ENCODE data around the gene CRTC1. TPM values are rescaled to one million over a fixed set of nuclear protein-coding genes. Genes with fewer than 3 reads are reported as not detected.

The CRTC1 gene
- total and polyA plus RNA-seq, 2 of the 13 experiments (the other 11 are each of a cell fraction or from before 2014, with no cell fraction given), result 2.0 to 2.7 TPM

DNA sequence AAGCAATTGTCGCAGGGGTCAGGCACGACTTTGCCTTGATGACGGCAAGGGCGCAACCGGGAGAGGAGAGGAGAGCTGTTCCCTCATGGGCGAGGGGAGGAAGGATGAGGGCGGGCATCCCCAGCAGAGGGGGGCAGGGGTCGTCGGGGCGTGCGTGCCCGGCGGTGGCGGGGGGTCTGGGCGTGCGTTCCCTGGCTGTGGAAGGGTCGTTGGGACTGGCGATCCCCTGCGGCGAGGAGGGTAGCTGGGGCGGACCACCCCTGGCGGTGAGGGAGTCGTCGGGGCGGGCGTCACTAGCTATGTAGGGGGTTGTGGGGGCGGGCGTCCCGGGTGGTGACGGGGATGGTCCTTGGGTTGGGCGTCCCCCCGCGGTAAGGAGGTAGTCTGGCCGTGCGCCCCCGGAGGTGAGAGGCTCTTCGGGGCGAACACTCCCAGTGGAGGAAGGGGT, 106.0 kb downstream of the CRTC1 start:
- Histone ChIP-seq H3K4me1 (ENCODE audit: insufficient read depth, low read length) (peaks cover 28% of the 10 kb centered on the region; the same call in 1 of the 2 replicates), H4K20me1 (ENCODE audit: insufficient read depth, low read length) (no peaks in the 10 kb centered on the region), H3K27me3 (ENCODE audit: control insufficient read depth in 1 of 2, insufficient read depth in 2 of 2, low read length in 2 of 2) (peaks cover 11 to 72% of the 10 kb centered on the region in 2 experiments), H3K9ac (ENCODE audit: insufficient read depth, low read depth, low read length) (no peak overlapping the region), H3K4me3 (replicated peaks in 1 of 3; ENCODE audit: insufficient read depth in 1 of 3, low read depth in 2 of 3, low read length in 3 of 3) (peak overlapping the region in 1 of 3 experiments; percentile 16; a peak in 1 of 6 replicates), H3K36me3 (replicated peaks in 1 of 2; ENCODE audit: control insufficient read depth in 1 of 2, insufficient read depth in 2 of 2, low read length in 2 of 2) (no peaks in the 10 kb centered on the region), H2AFZ (ENCODE audit: low read length) (no peak overlapping the region), H3K79me2 (ENCODE audit: insufficient read depth, low read length) (no peaks in the 10 kb centered on the region), H3K4me2 (ENCODE audit: low read depth, low read length) (0 out of 2 replicates have a peak overlapping the region, but pooled peaks have one; percentile 7), H3K9me3 (ENCODE audit: low read length) (no peaks in the 10 kb centered on the region), H3K27ac (ENCODE audit: extremely low read length, insufficient read depth, low read length) (no peak overlapping the region)
- 49% methylated on average over 24 of the region's 38 CpGs for WGBS (ENCODE audit: low lambda C conversion rate)
- no TSS peak for BruUV-seq (replicated peaks)
- intact Hi-C loops (cut with micrococcal nuclease; ENCODE audit: unreplicated experiment) (no loop called here), in situ Hi-C loops (cut with HindIII; ENCODE audit: extremely low pct_ligation_motif_present, low pct_unique_long_range_greater_than_20kb) (loop anchor here (5.0 kb wide), 1 partner anchor 53 kb away; no protein-coding TSS in a partner anchor)
- ATAC-seq (no peak), DNase-seq (ENCODE audit: low spot score) (no peak), FAIRE-seq (no peak)
- POLR2A ChIA-PET, result no interaction called here
- CTCF ChIA-PET (ENCODE audit: low intra/inter-chr PET ratio, low total read pairs), result no interaction called here
- no peak for TF ChIP-seq CENPX (CRISPR knock-in tag; IDR thresholded peaks at IDR 0.05)
- no peak for TF ChIP-seq ZNF335 (CRISPR knock-in tag; IDR thresholded peaks at IDR 0.05)
- TF ChIP-seq, protein P1, sequence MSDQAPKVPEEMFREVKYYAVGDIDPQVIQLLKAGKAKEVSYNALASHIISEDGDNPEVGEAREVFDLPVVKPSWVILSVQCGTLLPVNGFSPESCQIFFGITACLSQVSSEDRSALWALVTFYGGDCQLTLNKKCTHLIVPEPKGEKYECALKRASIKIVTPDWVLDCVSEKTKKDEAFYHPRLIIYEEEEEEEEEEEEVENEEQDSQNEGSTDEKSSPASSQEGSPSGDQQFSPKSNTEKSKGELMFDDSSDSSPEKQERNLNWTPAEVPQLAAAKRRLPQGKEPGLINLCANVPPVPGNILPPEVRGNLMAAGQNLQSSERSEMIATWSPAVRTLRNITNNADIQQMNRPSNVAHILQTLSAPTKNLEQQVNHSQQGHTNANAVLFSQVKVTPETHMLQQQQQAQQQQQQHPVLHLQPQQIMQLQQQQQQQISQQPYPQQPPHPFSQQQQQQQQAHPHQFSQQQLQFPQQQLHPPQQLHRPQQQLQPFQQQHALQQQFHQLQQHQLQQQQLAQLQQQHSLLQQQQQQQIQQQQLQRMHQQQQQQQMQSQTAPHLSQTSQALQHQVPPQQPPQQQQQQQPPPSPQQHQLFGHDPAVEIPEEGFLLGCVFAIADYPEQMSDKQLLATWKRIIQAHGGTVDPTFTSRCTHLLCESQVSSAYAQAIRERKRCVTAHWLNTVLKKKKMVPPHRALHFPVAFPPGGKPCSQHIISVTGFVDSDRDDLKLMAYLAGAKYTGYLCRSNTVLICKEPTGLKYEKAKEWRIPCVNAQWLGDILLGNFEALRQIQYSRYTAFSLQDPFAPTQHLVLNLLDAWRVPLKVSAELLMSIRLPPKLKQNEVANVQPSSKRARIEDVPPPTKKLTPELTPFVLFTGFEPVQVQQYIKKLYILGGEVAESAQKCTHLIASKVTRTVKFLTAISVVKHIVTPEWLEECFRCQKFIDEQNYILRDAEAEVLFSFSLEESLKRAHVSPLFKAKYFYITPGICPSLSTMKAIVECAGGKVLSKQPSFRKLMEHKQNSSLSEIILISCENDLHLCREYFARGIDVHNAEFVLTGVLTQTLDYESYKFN (CRISPR knock-in tag; conservative IDR thresholded peaks at IDR 0.05), result no peak
- no peak for TF ChIP-seq ZNF292 (CRISPR knock-in tag; IDR thresholded peaks at IDR 0.05; ENCODE audit: borderline replicate concordance, low read depth)
- TF ChIP-seq, protein P2, sequence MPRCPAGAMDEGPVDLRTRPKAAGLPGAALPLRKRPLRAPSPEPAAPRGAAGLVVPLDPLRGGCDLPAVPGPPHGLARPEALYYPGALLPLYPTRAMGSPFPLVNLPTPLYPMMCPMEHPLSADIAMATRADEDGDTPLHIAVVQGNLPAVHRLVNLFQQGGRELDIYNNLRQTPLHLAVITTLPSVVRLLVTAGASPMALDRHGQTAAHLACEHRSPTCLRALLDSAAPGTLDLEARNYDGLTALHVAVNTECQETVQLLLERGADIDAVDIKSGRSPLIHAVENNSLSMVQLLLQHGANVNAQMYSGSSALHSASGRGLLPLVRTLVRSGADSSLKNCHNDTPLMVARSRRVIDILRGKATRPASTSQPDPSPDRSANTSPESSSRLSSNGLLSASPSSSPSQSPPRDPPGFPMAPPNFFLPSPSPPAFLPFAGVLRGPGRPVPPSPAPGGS (CRISPR knock-in tag; IDR thresholded peaks at IDR 0.05), result no peak
- TF ChIP-seq, protein P3, sequence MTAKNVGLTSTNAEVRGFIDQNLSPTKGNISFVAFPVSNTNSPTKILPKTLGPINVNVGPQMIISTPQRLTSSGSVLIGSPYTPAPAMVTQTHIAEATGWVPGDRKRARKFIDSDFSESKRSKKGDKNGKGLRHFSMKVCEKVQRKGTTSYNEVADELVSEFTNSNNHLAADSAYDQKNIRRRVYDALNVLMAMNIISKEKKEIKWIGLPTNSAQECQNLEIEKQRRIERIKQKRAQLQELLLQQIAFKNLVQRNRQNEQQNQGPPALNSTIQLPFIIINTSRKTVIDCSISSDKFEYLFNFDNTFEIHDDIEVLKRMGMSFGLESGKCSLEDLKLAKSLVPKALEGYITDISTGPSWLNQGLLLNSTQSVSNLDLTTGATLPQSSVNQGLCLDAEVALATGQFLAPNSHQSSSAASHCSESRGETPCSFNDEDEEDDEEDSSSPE (CRISPR knock-in tag; IDR thresholded peaks at IDR 0.05), result no peak
- TF ChIP-seq, protein P4, sequence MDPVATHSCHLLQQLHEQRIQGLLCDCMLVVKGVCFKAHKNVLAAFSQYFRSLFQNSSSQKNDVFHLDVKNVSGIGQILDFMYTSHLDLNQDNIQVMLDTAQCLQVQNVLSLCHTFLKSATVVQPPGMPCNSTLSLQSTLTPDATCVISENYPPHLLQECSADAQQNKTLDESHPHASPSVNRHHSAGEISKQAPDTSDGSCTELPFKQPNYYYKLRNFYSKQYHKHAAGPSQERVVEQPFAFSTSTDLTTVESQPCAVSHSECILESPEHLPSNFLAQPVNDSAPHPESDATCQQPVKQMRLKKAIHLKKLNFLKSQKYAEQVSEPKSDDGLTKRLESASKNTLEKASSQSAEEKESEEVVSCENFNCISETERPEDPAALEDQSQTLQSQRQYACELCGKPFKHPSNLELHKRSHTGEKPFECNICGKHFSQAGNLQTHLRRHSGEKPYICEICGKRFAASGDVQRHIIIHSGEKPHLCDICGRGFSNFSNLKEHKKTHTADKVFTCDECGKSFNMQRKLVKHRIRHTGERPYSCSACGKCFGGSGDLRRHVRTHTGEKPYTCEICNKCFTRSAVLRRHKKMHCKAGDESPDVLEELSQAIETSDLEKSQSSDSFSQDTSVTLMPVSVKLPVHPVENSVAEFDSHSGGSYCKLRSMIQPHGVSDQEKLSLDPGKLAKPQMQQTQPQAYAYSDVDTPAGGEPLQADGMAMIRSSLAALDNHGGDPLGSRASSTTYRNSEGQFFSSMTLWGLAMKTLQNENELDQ (CRISPR knock-in tag; IDR thresholded peaks at IDR 0.05; ENCODE audit: borderline replicate concordance), result no peak
- no peak for TF ChIP-seq SALL2 (CRISPR knock-in tag; IDR thresholded peaks at IDR 0.05)
- no peak for TF ChIP-seq NR3C1 (CRISPR knock-in tag; IDR thresholded peaks at IDR 0.05)
- no peak for TF ChIP-seq PHF21A (CRISPR knock-in tag; IDR thresholded peaks at IDR 0.05)
- no peak for TF ChIP-seq ZNF703 (CRISPR knock-in tag; IDR thresholded peaks at IDR 0.05; ENCODE audit: borderline replicate concordance)
- no peak for TF ChIP-seq CBFB (CRISPR knock-in tag; IDR thresholded peaks at IDR 0.05)
- no peak for TF ChIP-seq ZNF557 (CRISPR knock-in tag; IDR thresholded peaks at IDR 0.05)
- TF ChIP-seq RBM39 (IDR thresholded peaks at IDR 0.05; ENCODE audit: low read depth, low read length, poor library complexity, severe bottlenecking), result no peak
- TF ChIP-seq ZSCAN25 (CRISPR knock-in tag; IDR thresholded peaks at IDR 0.05), result no peak
- TF ChIP-seq, protein P5, sequence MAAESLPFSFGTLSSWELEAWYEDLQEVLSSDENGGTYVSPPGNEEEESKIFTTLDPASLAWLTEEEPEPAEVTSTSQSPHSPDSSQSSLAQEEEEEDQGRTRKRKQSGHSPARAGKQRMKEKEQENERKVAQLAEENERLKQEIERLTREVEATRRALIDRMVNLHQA (CRISPR knock-in tag; IDR thresholded peaks at IDR 0.05), result no peak

Measured in HepG2 (cell line).